GM23248 (cell line): ENCODE results near the gene GLIPR1L2.

Experiments
- EZH2 ChIP-seq: fragments of 200-600 bp; sonication (generic); IDR thresholded peaks from 2 replicates; pipeline ENCODE4 v1.6.1; 2018; ENCODE audit warnings: antibody characterized with exemption, mild to moderate bottlenecking; ENCODE audit not compliant: insufficient read depth, poor library complexity, severe bottlenecking
- EZH2phosphoT487 ChIP-seq: fragments of 200-600 bp; sonication (generic); IDR thresholded peaks from 2 replicates; pipeline ENCODE4 v1.6.1; 2018; ENCODE audit warnings: antibody characterized with exemption, moderate library complexity, mild to moderate bottlenecking, low read depth; ENCODE audit not compliant: insufficient read depth

- TF ChIP-seq EZH2 (no peak), EZH2phosphoT487 (no peak)
Measured at GRCh38 chr12:75439048-75439447, 48.2 kb downstream of the GLIPR1L2 start.
